Cardiac fibroblast (primary cell): ENCODE measurements around the gene ZMYND12.
A peak's percentile ranks its signal among the peaks of the same experiment; 100 is the strongest.

Source experiments
- DNase-seq, 2 donors: peaks; one replicate each; pipeline versions ENCODE4 v3.0.0 to v3.0.0-alpha.2; 2010; ENCODE audit warnings: low read depth in 2 of 2
- H3K4me3 ChIP-seq, 2 donors: replicated peaks in 1 of 2; 1 replicate in 1 of 2; 2 replicates in 1 of 2; pipeline ENCODE4 v1.5.1; 2011; ENCODE audit warnings: low read depth in 2 of 2, low read length in 2 of 2, mild to moderate bottlenecking in 2 of 2, moderate library complexity in 1 of 2
- CTCF ChIP-seq: IDR thresholded peaks from one replicate; pipeline ENCODE4 v1.5.1; 2011; ENCODE audit warnings: low read depth, mild to moderate bottlenecking, low read length, inconsistent platforms

Gene ZMYND12

DNA sequence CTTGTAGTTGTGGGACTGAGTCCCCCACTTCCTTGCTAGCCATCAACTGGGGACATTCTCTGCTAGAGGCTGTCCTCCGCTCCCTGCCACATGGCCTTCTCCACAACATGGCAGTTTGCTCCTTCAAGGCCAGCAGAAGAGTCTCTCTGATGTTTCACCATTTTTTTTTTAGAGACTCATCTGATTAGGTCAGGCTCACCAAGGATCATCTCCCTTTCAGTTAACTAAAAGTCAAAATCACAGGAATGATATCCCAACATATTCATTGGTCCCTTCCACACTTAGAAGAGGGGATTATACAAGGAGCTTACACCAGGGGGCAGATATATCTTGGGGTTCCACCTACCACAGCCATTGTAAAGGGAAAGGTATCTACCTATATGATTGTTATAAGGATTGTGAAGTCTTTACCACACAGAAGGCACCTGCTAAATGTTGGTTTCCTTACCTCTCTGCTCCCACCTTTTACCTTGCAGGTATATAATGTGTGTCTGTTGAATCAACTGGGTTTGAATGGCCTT is 51.9 kb downstream of the ZMYND12 start:
- DNase-seq, result no peak
- no peak overlapping the region for H3K4me3 ChIP-seq
- TF ChIP-seq CTCF, result peak; percentile 3

GRCh38 chr1:42399315-42400100 is 56.3 kb downstream of the ZMYND12 start:
- no peak for DNase-seq
- TF ChIP-seq CTCF, result no peak
- no peak overlapping the region for H3K4me3 ChIP-seq

DNA sequence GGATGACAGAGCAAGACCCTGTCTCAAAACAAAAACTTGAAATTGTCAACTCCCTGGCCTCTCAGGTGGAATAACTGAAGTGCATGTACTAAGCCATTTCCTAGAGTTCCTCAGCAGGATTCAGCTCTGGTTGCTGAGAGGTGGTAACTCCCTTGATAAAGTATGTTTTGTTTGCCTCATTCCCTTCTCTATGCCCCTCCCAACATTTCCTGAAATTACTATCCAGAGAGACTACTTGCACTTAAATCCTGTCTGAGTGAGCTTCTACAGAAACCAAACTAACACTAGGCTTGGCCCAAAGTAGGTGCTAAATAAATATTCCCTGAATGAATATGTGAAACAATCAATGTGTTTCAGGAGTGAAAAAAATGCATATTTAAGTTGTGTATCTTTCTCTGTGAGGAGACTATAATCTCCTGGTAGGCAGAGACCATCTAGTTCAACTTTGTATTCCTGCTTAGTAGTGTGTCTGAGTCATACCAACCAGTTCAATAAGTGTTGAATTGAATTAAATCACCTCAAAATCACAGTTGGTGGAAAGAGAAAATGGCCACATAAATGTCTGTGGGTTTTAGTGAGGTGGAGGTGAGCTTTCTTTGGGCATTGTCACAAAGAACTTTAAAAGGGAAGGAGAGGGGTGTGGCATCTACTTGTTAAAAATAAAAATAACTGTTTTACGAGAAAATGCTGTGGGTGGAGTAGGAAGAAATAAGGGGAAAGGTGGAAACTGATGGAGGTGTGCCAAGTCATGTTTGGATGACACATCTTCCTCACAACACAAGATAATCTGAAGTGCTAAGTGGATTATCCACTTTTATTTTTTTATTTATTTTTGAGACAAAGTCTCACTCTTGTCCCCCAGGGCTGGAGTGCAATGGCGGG is 62.6 kb downstream of the ZMYND12 start:
- no peak for TF ChIP-seq CTCF
- DNase-seq, result no peak
- H3K4me3 ChIP-seq, result no peak overlapping the region

GRCh38 chr1:42392255-42392654 is 63.6 kb downstream of the ZMYND12 start:
- no peak overlapping the region for H3K4me3 ChIP-seq
- DNase-seq, result no peak
- TF ChIP-seq CTCF, result no peak

GRCh38 chr1:42386051-42386450 is 69.8 kb downstream of the ZMYND12 start:
- no peak for TF ChIP-seq CTCF
- no peak for DNase-seq
- no peak overlapping the region for H3K4me3 ChIP-seq

- peak; percentile 20 to 38 for DNase-seq
- H3K4me3 ChIP-seq, result no peak overlapping the region
- no peak for TF ChIP-seq CTCF
Measured at GRCh38 chr1:42385283-42385682, 70.5 kb downstream of the ZMYND12 start.
